Glutamatergic neuron (in vitro differentiated cells): ENCODE data around the gene PANK4. TPM values are rescaled to one million over a fixed set of nuclear protein-coding genes. Genes with fewer than 3 reads are reported as not detected.

Experiments used
- DNase-seq: peaks from one replicate; pipeline ENCODE4 v3.0.0; 2022
- H3K27ac Mint-ChIP-seq: one replicate; pipeline ENCODE4 v1.8.0; 2020; ENCODE audit warnings: mild to moderate bottlenecking, mixed read lengths, inconsistent platforms; ENCODE audit not compliant: unreplicated experiment
- H3K27me3 Mint-ChIP-seq: one replicate; pipeline ENCODE4 v1.8.0; 2020; ENCODE audit warnings: mild to moderate bottlenecking, moderate library complexity, mixed read lengths, inconsistent platforms; ENCODE audit not compliant: unreplicated experiment
- H3K36me3 Mint-ChIP-seq: one replicate; pipeline ENCODE4 v1.8.0; 2020; ENCODE audit warnings: mild to moderate bottlenecking, mixed read lengths, inconsistent platforms; ENCODE audit not compliant: unreplicated experiment
- H3K4me1 Mint-ChIP-seq: one replicate; pipeline ENCODE4 v1.8.0; 2020; ENCODE audit warnings: mild to moderate bottlenecking, low read depth, mixed read lengths, inconsistent platforms; ENCODE audit not compliant: unreplicated experiment
- H3K4me3 Mint-ChIP-seq: one replicate; pipeline ENCODE4 v1.8.0; 2020; ENCODE audit warnings: mild to moderate bottlenecking, mixed read lengths, inconsistent platforms; ENCODE audit not compliant: unreplicated experiment
- H3K9me3 Mint-ChIP-seq: one replicate; pipeline ENCODE4 v1.8.0; 2020; ENCODE audit warnings: mild to moderate bottlenecking, moderate library complexity, mixed read lengths, inconsistent platforms; ENCODE audit not compliant: unreplicated experiment
- CTCF ChIP-seq: fragments of 200-600 bp; sonication (generic); IDR thresholded peaks from one replicate; pipeline ENCODE4 v1.5.0; 2021; ENCODE audit not compliant: partially characterized antibody, unreplicated experiment
- total RNA-seq: library from RNA; stranded (reverse); fragmentation: NEBNext Ultra II Directional; extraction: Animal tissue kit (Norgen Biotek cat#: 25700); gene quantifications from one replicate; pipeline ENCODE4 v1.2.1, GENCODE V29; 2021; ENCODE audit not compliant: unreplicated experiment

Gene PANK4
- total RNA-seq, 1 donor from 2014 or later: 58.5 TPM

- Mint-ChIP-seq H3K4me1 (peaks cover 2% of the 10 kb centered on the region), H3K9me3 (no peaks in the 10 kb centered on the region), H3K27me3 (peaks cover 4% of the 10 kb centered on the region), H3K4me3 (no peak overlapping the region), H3K36me3 (no peaks in the 10 kb centered on the region), H3K27ac (no peak overlapping the region)
- no peak for TF ChIP-seq CTCF
- DNase-seq: no peak
Observed at GRCh38 chr1:2515763-2516080, 10.7 kb downstream of the PANK4 start.

- H3K4me3 Mint-ChIP-seq: no peak overlapping the region
- H3K9me3 Mint-ChIP-seq: no peaks in the 10 kb centered on the region
- no peaks in the 10 kb centered on the region for H3K36me3 Mint-ChIP-seq
- H3K27ac Mint-ChIP-seq: no peak overlapping the region
- no peak for DNase-seq
- H3K4me1 Mint-ChIP-seq: peaks cover 2% of the 10 kb centered on the region
- H3K27me3 Mint-ChIP-seq: peaks cover 4% of the 10 kb centered on the region
- TF ChIP-seq CTCF: peak; percentile 38
Observed at GRCh38 chr1:2514863-2515762, 11.3 kb downstream of the PANK4 start.

GRCh38 chr1:2513939-2514652, 12.3 kb downstream of the PANK4 start:
- peaks cover 4% of the 10 kb centered on the region for H3K27me3 Mint-ChIP-seq

GRCh38 chr1:2512862-2513421, 13.5 kb downstream of the PANK4 start:
- H3K27me3 Mint-ChIP-seq: peaks cover 6% of the 10 kb centered on the region
- H3K4me1 Mint-ChIP-seq: peaks cover 2% of the 10 kb centered on the region
- no peak for DNase-seq
- H3K4me3 Mint-ChIP-seq: no peak overlapping the region
- no peaks in the 10 kb centered on the region for H3K36me3 Mint-ChIP-seq
- no peaks in the 10 kb centered on the region for H3K9me3 Mint-ChIP-seq
- no peak overlapping the region for H3K27ac Mint-ChIP-seq
- no peak for TF ChIP-seq CTCF

More at GRCh38 chr1:2513939-2514652, 12.3 kb downstream of the PANK4 start:
- no peaks in the 10 kb centered on the region for H3K36me3 Mint-ChIP-seq
- no peaks in the 10 kb centered on the region for H3K9me3 Mint-ChIP-seq
- peaks cover 2% of the 10 kb centered on the region for H3K4me1 Mint-ChIP-seq
- no peak overlapping the region for H3K4me3 Mint-ChIP-seq
- no peak overlapping the region for H3K27ac Mint-ChIP-seq
- no peak for TF ChIP-seq CTCF
- DNase-seq: no peak
